Colonic mucosa (tissue), 4 donors: ENCODE results near the gene MCF2L. TPM values are rescaled to one million over a fixed set of nuclear protein-coding genes. Genes with fewer than 3 reads are reported as not detected.

ENCODE experiments used
- DNase-seq: peaks from one replicate; pipeline ENCODE4 v3.0.0-alpha.2; 2020
- H3K27ac ChIP-seq: fragments of 200-600 bp; one replicate; pipeline ENCODE4 v1.8.0; 2021
- H3K27me3 ChIP-seq: fragments of 200-600 bp; one replicate; pipeline ENCODE4 v1.8.0; 2021
- H3K36me3 ChIP-seq: fragments of 200-600 bp; one replicate; pipeline ENCODE4 v1.8.0; 2021
- H3K4me1 ChIP-seq: fragments of 200-600 bp; one replicate; pipeline ENCODE4 v1.8.0; 2021; ENCODE audit warnings: mild to moderate bottlenecking
- H3K4me3 ChIP-seq: fragments of 200-600 bp; one replicate; pipeline ENCODE4 v1.8.0; 2021
- H3K9ac ChIP-seq, 2 donors: one replicate each; pipeline ENCODE4 v1.7.0; 2013; ENCODE audit warnings: control low read depth in 2 of 2, low read depth in 2 of 2, low read length in 2 of 2
- H3K9me3 ChIP-seq: fragments of 200-600 bp; one replicate; pipeline ENCODE4 v1.8.0; 2021
- intact Hi-C: fragments of 100-400 bp; cut with DNase I; formaldehyde crosslinking; loops from one replicate; pipeline ENCODE4 v1.14.1; 2022
- total RNA-seq, 2 donors: library from RNA; stranded (reverse); fragmentation: NEBNext Ultra II Directional in 1 of 2; extraction: Animal tissue kit (Norgen Biotek cat#: 25700) in 1 of 2; gene quantifications; one replicate each; pipeline ENCODE4 v1.2.1, GENCODE V29; 2021
- TF ChIP-seq, protein P1 (sequence below): fragments of 200-600 bp; IDR thresholded peaks from one replicate; pipeline ENCODE4 v1.8.0; 2022; ENCODE audit warnings: antibody characterized with exemption, mild to moderate bottlenecking
- donor health status: healthy.
- donor health status: DM: no; HTN: no; CAD: no.
- donor health status: DM: no; HTN: no; CAD: no.

The MCF2L gene
- total RNA-seq, 2 donors from 2014 or later, result 45.0 to 88.3 TPM

DNA sequence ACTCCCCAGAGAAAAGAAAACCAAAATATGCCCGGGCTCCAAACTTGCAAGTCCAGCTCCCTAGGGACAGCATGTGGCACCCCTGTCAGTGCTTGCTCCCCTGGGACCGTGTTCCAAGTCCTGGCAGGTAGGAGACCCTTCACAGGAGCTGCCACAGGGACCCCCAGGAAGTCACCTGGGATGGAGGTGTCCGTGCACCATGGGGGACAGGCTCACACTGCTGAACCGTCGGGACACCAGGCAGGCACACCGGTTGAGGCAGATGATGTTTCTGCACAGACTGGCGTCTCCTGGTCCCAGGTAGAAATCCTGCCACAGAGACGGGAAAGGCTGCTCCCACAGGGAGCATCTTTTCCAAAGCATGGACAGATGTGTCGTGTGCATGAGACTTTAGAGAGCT, 177.7 kb downstream of the MCF2L start:
- Histone ChIP-seq H3K27ac (no peak overlapping the region), H3K27me3 (no peaks in the 10 kb centered on the region), H3K9ac (no peak overlapping the region), H3K4me3 (no peak overlapping the region), H3K9me3 (no peaks in the 10 kb centered on the region), H3K4me1 (no peaks in the 10 kb centered on the region), H3K36me3 (no peaks in the 10 kb centered on the region)
- TF ChIP-seq, protein P1, sequence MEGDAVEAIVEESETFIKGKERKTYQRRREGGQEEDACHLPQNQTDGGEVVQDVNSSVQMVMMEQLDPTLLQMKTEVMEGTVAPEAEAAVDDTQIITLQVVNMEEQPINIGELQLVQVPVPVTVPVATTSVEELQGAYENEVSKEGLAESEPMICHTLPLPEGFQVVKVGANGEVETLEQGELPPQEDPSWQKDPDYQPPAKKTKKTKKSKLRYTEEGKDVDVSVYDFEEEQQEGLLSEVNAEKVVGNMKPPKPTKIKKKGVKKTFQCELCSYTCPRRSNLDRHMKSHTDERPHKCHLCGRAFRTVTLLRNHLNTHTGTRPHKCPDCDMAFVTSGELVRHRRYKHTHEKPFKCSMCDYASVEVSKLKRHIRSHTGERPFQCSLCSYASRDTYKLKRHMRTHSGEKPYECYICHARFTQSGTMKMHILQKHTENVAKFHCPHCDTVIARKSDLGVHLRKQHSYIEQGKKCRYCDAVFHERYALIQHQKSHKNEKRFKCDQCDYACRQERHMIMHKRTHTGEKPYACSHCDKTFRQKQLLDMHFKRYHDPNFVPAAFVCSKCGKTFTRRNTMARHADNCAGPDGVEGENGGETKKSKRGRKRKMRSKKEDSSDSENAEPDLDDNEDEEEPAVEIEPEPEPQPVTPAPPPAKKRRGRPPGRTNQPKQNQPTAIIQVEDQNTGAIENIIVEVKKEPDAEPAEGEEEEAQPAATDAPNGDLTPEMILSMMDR, result no peak
- no peak for DNase-seq
- intact Hi-C loops, result no loop called here

DNA sequence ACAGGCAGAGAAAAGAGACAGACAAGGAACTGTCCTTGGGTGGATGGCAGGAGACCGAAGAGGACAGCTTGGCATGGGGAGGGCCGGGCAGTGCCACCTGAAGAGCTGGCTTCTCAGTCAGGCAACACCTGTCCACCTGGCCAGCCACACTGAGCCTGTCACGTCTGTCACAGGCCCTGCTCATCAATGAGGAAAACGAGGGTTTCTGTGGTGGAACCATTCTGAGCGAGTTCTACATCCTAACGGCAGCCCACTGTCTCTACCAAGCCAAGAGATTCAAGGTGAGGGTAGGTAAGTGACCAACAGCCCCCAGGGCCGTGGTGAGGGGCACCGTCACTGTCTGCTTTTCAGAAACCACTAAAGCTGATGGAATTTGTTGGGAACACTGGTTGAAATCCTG, 178.2 kb downstream of the MCF2L start:
- DNase-seq, result no peak
- TF ChIP-seq, protein P1, result no peak
- intact Hi-C loops, result no loop called here
- Histone ChIP-seq H3K4me3 (no peak overlapping the region), H3K4me1 (no peaks in the 10 kb centered on the region), H3K27me3 (no peaks in the 10 kb centered on the region), H3K36me3 (no peaks in the 10 kb centered on the region), H3K27ac (no peak overlapping the region), H3K9ac (no peak overlapping the region), H3K9me3 (no peaks in the 10 kb centered on the region)

DNA sequence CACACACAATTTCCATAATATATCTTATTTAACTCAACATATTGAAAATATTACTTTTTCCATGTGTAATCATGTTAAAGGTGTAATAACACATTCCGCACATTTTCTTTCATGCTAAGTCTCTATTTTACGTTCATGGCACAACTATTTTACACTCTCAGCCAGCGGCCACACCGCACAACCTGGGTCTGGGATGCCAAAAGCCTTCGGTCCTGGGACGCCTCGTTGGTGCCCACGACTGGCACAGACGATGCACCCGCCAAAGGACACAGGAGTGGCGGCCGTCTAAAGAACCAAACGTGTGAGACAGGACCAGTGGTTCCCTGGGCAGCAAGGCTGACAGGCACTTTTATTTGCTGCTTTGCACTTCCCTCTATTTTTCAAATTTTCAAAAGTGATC, 179.4 kb downstream of the MCF2L start:
- Histone ChIP-seq H3K36me3 (no peaks in the 10 kb centered on the region), H3K4me1 (peaks cover 3% of the 10 kb centered on the region), H3K27ac (no peak overlapping the region), H3K9ac (no peak overlapping the region), H3K27me3 (no peaks in the 10 kb centered on the region), H3K9me3 (no peaks in the 10 kb centered on the region), H3K4me3 (no peak overlapping the region)
- intact Hi-C loops, result no loop called here
- DNase-seq, result no peak
- TF ChIP-seq, protein P1, result no peak

DNA sequence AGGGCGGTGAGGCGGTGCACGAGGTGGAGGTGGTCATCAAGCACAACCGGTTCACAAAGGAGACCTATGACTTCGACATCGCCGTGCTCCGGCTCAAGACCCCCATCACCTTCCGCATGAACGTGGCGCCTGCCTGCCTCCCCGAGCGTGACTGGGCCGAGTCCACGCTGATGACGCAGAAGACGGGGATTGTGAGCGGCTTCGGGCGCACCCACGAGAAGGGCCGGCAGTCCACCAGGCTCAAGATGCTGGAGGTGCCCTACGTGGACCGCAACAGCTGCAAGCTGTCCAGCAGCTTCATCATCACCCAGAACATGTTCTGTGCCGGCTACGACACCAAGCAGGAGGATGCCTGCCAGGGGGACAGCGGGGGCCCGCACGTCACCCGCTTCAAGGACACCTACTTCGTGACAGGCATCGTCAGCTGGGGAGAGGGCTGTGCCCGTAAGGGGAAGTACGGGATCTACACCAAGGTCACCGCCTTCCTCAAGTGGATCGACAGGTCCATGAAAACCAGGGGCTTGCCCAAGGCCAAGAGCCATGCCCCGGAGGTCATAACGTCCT, 180.0 kb downstream of the MCF2L start:
- no peaks in the 10 kb centered on the region for H3K9me3 ChIP-seq
- H3K36me3 ChIP-seq, result no peaks in the 10 kb centered on the region
- TF ChIP-seq, protein P1, result no peak
- H3K9ac ChIP-seq, result no peak overlapping the region
- DNase-seq, result no peak
- no peak overlapping the region for H3K27ac ChIP-seq
- no peaks in the 10 kb centered on the region for H3K27me3 ChIP-seq
- intact Hi-C loops, result no loop called here
- H3K4me1 ChIP-seq, result peaks cover 5% of the 10 kb centered on the region
- no peak overlapping the region for H3K4me3 ChIP-seq

Other genes starting within 250 kb of the MCF2L start
- under 1 TPM; 0.11 to 0.12 TPM for gene F7, start 136.6 kb downstream of the MCF2L start, total RNA-seq
- gene F10, start 153.6 kb downstream of the MCF2L start, total RNA-seq, result 1 to 10 TPM; 1.5 to 4.1 TPM
- not detected for gene PROZ, start 189.4 kb downstream of the MCF2L start, total RNA-seq
- 10 to 100 TPM; 23.4 to 40.2 TPM for gene PCID2, start 239.5 kb downstream of the MCF2L start, total RNA-seq
- gene CUL4A, start 240.4 kb downstream of the MCF2L start, total RNA-seq, result 10 to 100 TPM; 54.6 to 62.6 TPM